DMS79 treated with DMSO at 0.1 percent for 48 hours (cell line): Measurements from ENCODE around the gene ADAMTS7.
"Not testable (repeated sequence)": the region's sequence is repeated elsewhere in the genome, so short reads cannot be mapped to it uniquely, and the experiment has no call there.

Experiments
- DNase-seq: peaks from one replicate; lab custom pipeline; 2025; lab: John Stamatoyannopoulos, UW

Gene ADAMTS7

GRCh38 chr15:78811124-78811824, at the start of gene ADAMTS7:
ADAMTS7 (minus strand) TSS chr15:78811464; CDS start chr15:78811220, 244 bp downstream.
- DNase-seq = peak; percentile 11

GRCh38 chr15:78859971-78860719, 48.9 kb upstream of the ADAMTS7 start:
- DNase-seq = peak; percentile 26

GRCh38 chr15:78855746-78856145, 44.5 kb upstream of the ADAMTS7 start:
- no peak for DNase-seq

GRCh38 chr15:78854833-78855372, 43.6 kb upstream of the ADAMTS7 start:
- no peak for DNase-seq

- no peak for DNase-seq
Observed at GRCh38 chr15:78853500-78853899, 42.2 kb upstream of the ADAMTS7 start.

- no peak for DNase-seq
Observed at GRCh38 chr15:78850941-78851755, 39.9 kb upstream of the ADAMTS7 start.

- no peak for DNase-seq
Observed at GRCh38 chr15:78850352-78850751, 39.1 kb upstream of the ADAMTS7 start.

- not testable (repeated sequence) for DNase-seq
Observed at GRCh38 chr15:78847387-78847906, 36.2 kb upstream of the ADAMTS7 start.

GRCh38 chr15:78846906-78847305, 35.6 kb upstream of the ADAMTS7 start:
- DNase-seq = not testable (repeated sequence)

- no peak for DNase-seq
Observed at GRCh38 chr15:78842519-78842918, 31.3 kb upstream of the ADAMTS7 start.

- DNase-seq = no peak
Observed at GRCh38 chr15:78841891-78842290, 30.6 kb upstream of the ADAMTS7 start.

GRCh38 chr15:78841376-78841706, 30.1 kb upstream of the ADAMTS7 start:
- no peak for DNase-seq

GRCh38 chr15:78840661-78841375, 29.6 kb upstream of the ADAMTS7 start:
- no peak for DNase-seq

- DNase-seq = not testable (repeated sequence)
Observed at GRCh38 chr15:78839151-78839550, 27.9 kb upstream of the ADAMTS7 start.

GRCh38 chr15:78838489-78838888, 27.2 kb upstream of the ADAMTS7 start:
- DNase-seq = no peak

GRCh38 chr15:78837543-78837942, 26.3 kb upstream of the ADAMTS7 start:
- no peak for DNase-seq

- no peak for DNase-seq
Observed at GRCh38 chr15:78837131-78837530, 25.9 kb upstream of the ADAMTS7 start.

GRCh38 chr15:78836333-78836732, 25.1 kb upstream of the ADAMTS7 start:
- no peak for DNase-seq

- DNase-seq = no peak
Observed at GRCh38 chr15:78831229-78832207, 20.3 kb upstream of the ADAMTS7 start.

GRCh38 chr15:78830514-78831228, 19.4 kb upstream of the ADAMTS7 start:
- no peak for DNase-seq
